ENCODE measurements around the gene AKT3. TPM values are rescaled to one million over a fixed set of nuclear protein-coding genes. Genes with fewer than 3 reads are reported as not detected.
"Not testable (repeated sequence)": the region's sequence is repeated elsewhere in the genome, so short reads cannot be mapped to it uniquely, and the experiment has no call there.

AKT3 gene
- total RNA-seq, 2 experiments from 2014 or later: 31.7 to 34.6 TPM

GRCh38 chr1:243658594-243659105 is 191.4 kb downstream of the AKT3 start:
- no peak for ATAC-seq
- no peaks in the 10 kb centered on the region for H3K27me3 Mint-ChIP-seq
- no peaks in the 10 kb centered on the region for H3K4me1 Mint-ChIP-seq (ENCODE audit: low read depth)
- no peak for DNase-seq
- intact Hi-C loops (cut with micrococcal nuclease): no loop called here
- peaks cover 5% of the 10 kb centered on the region for H3K9me3 Mint-ChIP-seq
- H3K4me3 Mint-ChIP-seq: no peak overlapping the region
- no peak for TF ChIP-seq CTCF (IDR thresholded peaks at IDR 0.05)
- ChIA-PET POLR2A (interaction anchor here (0.7 kb wide), 1 partner anchor 233 kb away, joined by 3 read pairs; no protein-coding TSS in a partner anchor), CTCF (no interaction called here)
- peaks cover 36% of the 10 kb centered on the region for H3K36me3 Mint-ChIP-seq (ENCODE audit: low read depth)
- no peak overlapping the region for H3K27ac Mint-ChIP-seq

GRCh38 chr1:243657793-243658192 is 192.2 kb downstream of the AKT3 start:
- ChIA-PET CTCF (interaction anchor here (1.1 kb wide), 1 partner anchor 9 kb away, joined by 4 read pairs; no protein-coding TSS in a partner anchor), POLR2A (no interaction called here)
- ATAC-seq (no peak), DNase-seq (no peak)
- Mint-ChIP-seq H3K9me3 (peaks cover 2% of the 10 kb centered on the region), H3K4me1 (ENCODE audit: low read depth) (no peaks in the 10 kb centered on the region), H3K27me3 (no peaks in the 10 kb centered on the region), H3K36me3 (ENCODE audit: low read depth) (peaks cover 30% of the 10 kb centered on the region), H3K27ac (no peak overlapping the region), H3K4me3 (no peak overlapping the region)
- TF ChIP-seq CTCF (IDR thresholded peaks at IDR 0.05): no peak
- intact Hi-C loops (cut with micrococcal nuclease): no loop called here

GRCh38 chr1:243649530-243649929 is 200.5 kb downstream of the AKT3 start:
- ATAC-seq; CTCF ChIA-PET; POLR2A ChIA-PET; H3K27me3 Mint-ChIP-seq; intact Hi-C loops (cut with micrococcal nuclease); DNase-seq; H3K4me3 Mint-ChIP-seq; H3K4me1 Mint-ChIP-seq (ENCODE audit: low read depth); H3K27ac Mint-ChIP-seq: not testable (repeated sequence)
- H3K9me3 Mint-ChIP-seq: peaks cover 14% of the 10 kb centered on the region
- H3K36me3 Mint-ChIP-seq (ENCODE audit: low read depth): peaks cover 36% of the 10 kb centered on the region

GRCh38 chr1:243646841-243647240 is 203.2 kb downstream of the AKT3 start:
- intact Hi-C loops (cut with micrococcal nuclease): no loop called here
- no peak for TF ChIP-seq CTCF (IDR thresholded peaks at IDR 0.05)
- H3K4me1 Mint-ChIP-seq (ENCODE audit: low read depth): no peaks in the 10 kb centered on the region
- no peak overlapping the region for H3K4me3 Mint-ChIP-seq
- ChIA-PET POLR2A (no interaction called here), CTCF (no interaction called here)
- H3K27me3 Mint-ChIP-seq: no peaks in the 10 kb centered on the region
- H3K9me3 Mint-ChIP-seq: peaks cover 12% of the 10 kb centered on the region
- peaks cover 28% of the 10 kb centered on the region for H3K36me3 Mint-ChIP-seq (ENCODE audit: low read depth)
- ATAC-seq: no peak
- no peak for DNase-seq
- no peak overlapping the region for H3K27ac Mint-ChIP-seq

GRCh38 chr1:243645281-243645680 is 204.8 kb downstream of the AKT3 start:
- peaks cover 5% of the 10 kb centered on the region for H3K9me3 Mint-ChIP-seq
- ATAC-seq: no peak
- TF ChIP-seq CTCF (IDR thresholded peaks at IDR 0.05): no peak

GRCh38 chr1:243642936-243643335 is 207.1 kb downstream of the AKT3 start:
- Mint-ChIP-seq H3K4me1 (ENCODE audit: low read depth) (peaks cover 8% of the 10 kb centered on the region), H3K36me3 (ENCODE audit: low read depth) (peaks cover 16% of the 10 kb centered on the region), H3K27ac (no peak overlapping the region), H3K4me3 (no peak overlapping the region), H3K27me3 (no peaks in the 10 kb centered on the region), H3K9me3 (peaks cover 3% of the 10 kb centered on the region)
- ATAC-seq: no peak
- CTCF ChIA-PET: no interaction called here
- no peak for TF ChIP-seq CTCF (IDR thresholded peaks at IDR 0.05)
- DNase-seq: no peak
- POLR2A ChIA-PET: no interaction called here
- intact Hi-C loops (cut with micrococcal nuclease): no loop called here

More at GRCh38 chr1:243645281-243645680, 204.8 kb downstream of the AKT3 start:
- H3K4me3 Mint-ChIP-seq: no peak overlapping the region
- no peaks in the 10 kb centered on the region for H3K4me1 Mint-ChIP-seq (ENCODE audit: low read depth)
- H3K27me3 Mint-ChIP-seq: no peaks in the 10 kb centered on the region
- peaks cover 16% of the 10 kb centered on the region for H3K36me3 Mint-ChIP-seq (ENCODE audit: low read depth)
- intact Hi-C loops (cut with micrococcal nuclease): no loop called here
- DNase-seq: no peak
- no peak overlapping the region for H3K27ac Mint-ChIP-seq
- CTCF ChIA-PET: no interaction called here
- POLR2A ChIA-PET: no interaction called here
